ENCODE results near the gene SDK1.
"Not testable (repeated sequence)": the region's sequence is repeated elsewhere in the genome, so short reads cannot be mapped to it uniquely, and the experiment has no call there.

Gene SDK1

DNA sequence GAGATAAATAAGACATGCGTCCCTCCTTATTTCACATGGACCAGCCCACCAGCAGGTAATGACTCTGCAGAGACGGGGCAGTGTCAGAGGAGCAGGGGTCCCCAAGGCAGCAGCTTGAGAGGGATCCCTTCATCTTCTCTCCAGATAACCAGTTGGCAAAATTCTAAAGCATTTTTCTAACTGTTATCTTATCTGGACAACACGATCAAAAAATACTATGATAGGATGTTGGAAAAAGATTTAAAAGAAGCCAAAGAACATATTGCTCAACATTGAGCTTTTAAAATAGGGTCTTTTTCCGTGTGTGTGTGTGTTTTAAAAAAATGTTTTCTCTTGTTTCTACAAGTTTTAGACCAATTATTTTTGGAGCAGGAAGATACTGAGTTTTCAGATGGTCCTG, 641.2 kb downstream of the SDK1 start:
- DNase-seq, result no peak

DNA sequence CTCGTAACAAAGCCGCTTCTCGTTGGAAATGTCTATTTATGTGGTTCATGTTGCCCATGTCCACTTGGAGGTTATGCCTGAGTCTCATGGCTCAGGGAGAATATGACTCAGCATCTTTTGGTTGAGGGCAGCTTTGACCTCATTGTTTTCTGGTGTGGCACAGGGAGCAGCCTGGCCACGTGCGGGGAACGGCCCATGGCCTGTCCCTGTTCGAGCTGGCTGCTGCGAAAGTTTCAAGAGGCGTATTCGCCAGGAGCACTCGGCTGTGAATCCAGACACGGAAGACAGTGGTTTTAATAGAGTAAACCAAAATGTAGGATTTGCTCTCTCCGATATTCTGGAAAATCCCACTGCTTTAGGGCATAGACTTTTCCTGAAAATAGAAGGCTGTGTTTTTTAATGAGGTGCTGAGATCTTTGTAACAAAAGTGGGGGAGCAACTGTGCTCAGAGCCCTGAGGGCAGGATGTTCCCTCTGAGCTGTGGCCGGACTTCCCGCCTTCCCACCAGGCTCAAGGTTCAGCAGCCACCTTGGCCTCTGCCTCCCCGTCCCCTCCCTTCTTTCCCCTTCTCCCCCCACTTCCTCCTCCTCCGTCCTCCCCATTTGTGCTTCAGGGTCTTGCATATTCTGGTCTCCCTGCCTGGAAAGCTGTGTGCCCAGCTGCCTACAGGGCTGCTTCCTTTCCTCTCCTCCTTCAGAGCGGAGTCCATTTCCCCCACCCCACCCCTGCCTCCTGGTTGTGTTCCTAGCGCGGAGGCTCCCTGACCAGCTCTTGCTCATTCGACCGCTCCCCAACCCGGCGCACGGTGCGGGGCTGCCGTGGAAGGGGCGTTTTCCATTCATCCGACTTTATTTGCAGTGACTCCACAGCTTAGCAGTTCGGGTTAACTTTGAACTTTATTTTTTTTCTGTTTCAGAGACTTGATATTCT, 642.0 kb downstream of the SDK1 start:
- no peak for DNase-seq

DNA sequence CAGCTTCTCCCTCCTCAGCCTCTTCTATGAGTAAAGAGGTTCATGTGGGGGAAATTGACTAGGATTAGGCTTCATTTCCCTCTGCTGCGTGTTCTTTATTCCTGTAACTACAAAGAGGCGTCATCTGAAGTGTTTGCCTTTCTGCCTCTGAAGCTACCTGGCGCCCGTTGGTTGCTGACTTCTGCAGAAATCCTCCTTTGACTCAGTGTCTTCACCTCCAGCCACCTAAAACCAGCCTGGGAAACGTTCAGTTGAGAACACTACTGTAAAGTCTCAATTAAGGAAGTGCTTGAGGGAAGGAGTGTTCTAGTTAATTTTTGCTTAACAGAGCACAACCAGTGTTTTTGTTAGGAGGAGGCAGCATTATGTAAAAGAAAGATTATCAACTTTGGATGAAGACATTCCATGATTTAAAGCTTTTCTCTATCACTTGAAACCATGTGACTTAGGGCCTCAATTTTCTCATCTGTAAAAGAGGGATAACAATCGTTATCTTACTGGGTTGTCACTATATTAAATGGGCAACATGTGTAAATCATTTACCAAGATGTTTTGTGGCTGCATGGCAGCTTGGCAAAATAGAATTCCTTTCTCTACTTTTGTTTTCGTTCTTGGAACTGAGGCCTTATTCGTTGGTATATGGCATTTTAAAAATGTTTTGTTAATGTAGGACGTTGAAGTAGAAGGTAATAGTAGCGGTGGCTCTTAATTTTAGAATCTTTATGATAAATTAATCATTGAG, 642.9 kb downstream of the SDK1 start:
- no peak for DNase-seq

DNA sequence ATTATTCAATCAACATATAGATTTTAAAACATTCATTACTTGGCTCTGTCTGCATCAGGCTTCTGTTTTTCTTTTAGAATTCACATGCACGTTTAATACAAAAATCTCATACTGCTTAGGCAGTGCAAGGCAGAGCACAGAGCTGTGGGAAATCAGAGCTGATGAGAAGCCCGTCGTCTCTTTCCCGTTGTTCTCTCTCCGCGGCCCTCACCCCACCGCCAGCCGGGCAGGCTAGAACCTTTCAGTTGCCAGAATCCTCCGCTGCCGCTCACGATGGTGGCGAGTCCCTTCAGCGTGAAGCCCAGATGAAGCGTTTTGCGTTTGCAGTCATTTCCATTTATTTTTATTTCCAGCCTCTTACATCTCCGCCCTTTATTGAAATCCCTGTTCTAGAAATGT, 648.2 kb downstream of the SDK1 start:
- no peak for DNase-seq

DNA sequence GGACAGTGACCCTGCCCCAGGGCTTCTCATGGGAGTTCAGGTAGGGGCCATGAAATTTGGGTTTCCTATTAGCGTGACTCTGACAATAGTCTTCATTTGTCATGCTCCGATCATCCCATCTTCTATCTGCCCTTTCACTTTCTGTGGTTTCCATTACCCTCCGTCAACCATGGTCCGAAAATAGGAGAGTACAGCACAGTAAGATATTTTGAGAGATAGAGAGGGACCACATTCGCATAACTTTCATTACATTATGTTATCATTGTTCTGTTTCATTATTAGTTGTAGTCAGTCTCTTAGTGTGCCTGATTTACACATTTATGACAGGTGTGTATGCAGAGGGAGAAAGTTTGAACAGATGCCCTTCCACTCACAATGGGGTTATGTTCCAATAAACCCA, 649.2 kb downstream of the SDK1 start:
- DNase-seq, result no peak

DNA sequence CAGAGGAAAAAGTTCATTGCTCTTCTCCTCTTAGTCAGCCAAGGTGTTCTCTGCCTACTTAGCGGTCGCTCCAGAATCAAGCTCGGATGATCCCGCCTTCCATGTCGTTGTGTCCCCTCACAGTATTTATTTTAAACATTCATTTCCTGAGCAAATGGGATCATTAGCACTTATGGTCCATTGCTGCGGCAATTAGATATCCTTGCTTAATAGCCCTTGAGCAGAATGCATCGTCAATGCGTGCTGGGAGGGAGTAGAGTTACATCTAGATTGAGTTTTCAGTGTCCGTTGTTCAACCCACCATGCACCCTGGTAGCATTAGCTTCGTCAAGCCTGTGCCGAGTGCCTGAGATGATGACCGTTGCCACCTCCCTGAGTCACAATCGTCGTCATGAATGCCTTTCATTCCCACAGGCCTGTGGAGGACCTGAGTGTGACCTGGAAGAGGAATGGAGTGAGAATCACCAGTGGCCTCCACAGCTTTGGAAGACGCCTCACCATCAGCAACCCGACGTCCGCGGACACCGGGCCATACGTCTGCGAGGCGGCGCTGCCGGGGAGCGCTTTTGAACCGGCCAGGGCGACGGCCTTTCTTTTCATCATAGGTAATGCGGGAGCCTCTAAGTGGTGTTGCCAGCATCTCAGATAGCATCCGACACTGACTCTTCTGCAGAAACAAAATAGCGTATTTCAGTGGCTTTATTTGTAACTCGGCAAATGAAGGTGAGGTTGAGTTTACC, 650.4 kb downstream of the SDK1 start:
- no peak for DNase-seq

DNA sequence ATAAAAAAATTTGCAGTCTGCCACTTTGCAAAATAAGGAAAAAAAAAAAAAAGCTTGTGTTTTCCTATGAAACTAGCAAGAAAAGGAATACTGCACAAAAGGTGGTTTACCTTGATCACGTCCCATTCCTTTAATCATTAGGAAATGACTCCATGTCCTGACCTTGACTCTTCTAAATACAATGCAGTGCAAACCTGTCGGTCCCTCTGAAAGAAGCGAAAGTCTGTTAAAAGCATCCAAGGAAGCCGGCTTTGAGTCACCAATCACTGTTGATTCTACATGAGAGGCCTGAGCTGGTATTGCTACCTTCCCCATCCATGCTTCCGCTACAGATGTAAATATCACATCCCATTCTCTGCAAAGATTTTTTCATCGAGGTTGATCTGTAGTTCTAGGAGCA, 652.1 kb downstream of the SDK1 start:
- no peak for DNase-seq

DNA sequence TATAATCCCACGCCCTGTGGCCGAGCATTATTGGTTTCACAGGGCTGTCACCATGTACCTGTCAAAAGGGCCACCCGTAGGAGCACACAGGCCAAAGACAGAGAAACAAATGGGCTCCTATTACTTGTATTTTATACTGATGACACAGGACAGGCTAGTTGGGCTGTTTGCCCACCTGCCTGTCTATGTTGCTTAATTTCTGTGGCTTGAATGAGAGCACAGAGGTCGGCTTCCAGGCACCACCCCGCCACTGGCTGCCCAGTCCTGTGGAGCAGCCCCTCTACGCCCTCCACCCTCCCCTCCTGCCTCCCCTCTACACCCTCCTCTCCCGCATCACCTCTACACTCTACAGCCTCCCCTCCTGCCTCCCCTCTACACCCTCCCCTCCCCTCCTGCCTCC, 652.9 kb downstream of the SDK1 start:
- DNase-seq, result no peak

DNA sequence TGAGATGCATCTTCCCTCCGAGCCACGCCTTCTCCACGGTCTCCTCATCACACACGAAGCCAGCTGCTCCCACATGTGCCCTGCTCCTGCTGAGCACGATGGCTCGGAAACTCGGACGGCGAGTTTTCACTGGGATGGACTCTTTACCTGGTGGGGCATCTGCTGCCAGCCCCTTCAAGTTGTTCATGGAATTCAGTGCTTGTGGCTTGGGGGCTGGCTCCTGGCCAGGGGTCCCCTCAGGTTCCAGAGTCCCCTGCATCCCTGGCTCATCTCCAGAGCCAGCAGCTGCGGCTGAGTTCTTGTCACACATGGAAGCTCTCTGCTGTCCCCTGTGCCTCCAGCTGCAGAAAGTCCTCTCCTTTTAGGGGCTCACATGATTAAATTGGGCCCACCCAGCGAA, 654.0 kb downstream of the SDK1 start:
- no peak for DNase-seq

DNA sequence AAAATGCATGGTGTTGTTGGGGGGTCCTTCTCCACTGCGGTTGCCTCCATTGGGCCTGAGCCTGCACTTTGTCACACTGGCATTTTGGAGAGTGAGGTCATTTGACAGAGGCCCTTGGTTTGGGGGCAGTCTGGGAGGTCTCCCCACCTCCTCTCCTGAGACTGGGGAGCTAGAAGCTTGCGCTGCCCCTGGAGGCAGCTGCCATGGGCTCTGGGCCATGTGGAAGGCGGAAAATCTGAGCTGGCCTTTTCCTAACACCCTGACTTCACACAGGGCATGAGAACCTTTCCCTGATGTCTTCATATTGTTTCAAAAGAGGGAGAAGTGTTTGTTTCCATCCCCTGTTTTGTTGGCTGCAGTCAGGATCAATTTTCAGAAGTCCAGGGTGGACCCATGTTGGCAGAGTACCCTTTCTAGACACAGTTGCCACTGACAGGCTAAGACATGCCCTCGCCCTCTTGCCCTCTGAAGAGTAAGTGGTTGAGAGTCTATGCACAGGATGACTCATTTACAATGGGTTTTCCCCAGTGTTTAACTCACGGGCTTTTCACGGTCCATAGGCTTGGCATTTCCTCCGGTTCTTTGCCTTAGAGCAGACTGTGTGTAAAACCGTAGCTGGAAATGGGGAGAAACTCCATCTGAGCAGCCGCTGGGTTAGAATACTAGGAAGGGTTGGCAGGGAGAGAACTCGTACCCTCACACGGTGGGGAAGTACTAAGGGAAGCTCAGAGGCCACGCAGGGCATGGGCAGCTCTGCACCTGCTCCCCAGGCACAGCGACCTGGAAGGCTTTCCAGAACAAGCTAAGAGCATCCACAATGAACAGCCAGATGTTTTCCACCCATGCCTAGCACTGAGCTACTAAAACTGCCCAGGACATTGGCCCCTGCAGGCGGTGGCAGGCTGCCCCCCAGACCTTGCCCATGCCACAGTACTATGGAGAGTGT, 655.0 kb downstream of the SDK1 start:
- no peak for DNase-seq

DNA sequence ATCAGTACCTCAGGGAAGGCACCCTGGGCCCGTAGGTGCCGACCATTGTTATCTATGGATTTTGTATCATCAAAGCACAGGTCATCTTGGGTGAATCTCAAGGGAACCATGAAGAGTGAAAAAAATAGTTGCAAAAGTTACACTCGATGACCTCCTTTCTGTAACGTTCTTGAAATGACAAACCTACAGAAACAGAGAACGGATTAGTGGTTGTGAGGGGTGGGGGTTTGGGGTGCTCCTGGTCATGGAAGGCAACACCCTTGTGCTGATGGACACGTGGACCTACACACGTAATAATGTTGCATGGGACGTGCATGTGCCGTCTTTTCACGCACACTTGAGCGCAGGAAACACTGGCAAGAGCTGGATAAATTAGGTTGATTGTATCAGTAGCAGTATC, 655.9 kb downstream of the SDK1 start:
- DNase-seq, result no peak

DNA sequence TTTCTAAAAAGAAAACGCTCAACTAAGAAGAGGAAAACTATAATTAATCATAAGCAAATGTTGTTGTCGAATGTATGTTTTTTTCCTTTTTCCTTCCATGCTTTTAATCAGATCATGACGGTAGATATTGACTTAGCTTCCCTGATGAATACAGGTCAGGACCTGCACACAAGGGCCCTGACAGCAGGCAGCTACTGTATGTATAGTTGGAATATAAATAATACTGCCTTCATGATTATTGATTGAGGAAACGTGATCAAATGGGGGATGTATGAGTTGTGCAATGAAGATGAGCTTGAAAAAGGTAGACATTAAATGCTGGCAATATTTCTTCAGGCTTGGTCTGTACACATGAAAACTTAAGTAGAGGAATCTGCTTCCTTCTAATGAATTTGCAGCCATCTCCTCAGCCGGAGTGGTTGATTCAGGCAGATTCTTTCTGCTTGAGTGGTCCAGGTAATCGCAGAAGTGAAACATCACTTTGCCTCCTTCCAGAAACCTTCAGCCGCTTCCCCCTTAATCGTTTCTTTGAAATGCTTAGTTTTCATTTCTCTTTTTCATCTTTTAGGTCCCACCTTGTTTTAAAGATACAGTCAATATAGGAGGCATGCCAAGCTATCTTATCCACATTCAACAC, 656.5 kb downstream of the SDK1 start:
- DNase-seq, result no peak

DNA sequence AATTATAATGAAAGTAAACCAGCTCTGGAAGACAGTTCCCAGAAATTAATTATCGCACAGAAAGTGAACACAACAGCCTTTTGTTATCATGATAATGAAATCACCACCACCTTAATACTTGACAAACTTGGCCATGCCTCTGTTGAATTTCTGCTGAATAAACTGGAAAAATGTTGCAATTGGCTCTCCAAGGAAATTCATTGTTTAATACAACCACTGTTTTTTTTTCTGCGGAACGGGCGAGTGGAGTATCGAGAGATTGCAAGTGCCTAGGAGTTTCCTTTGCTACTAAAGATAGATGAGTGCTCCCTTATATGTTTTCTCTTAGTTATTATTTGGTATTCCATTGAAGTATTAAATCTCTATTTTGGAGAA, 657.0 kb downstream of the SDK1 start:
- no peak for DNase-seq

DNA sequence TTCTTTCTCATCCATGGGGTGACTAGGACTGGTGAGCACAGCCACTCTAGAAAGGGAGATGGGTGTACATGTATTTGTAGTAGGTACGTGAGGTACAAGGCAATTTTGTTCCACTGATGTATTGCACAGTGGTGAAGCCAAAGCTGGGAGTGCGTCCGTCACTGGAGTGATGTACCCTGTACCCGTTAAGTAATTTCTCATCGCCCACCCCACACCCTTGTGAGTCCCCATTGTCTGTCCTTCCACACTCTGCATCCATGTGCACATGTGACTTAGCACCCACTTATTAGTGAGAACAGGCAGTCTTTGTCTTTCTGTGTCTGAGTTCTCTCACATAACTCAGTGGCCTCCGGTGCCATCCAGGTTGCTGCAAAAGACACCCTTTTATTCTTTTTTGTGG, 658.3 kb downstream of the SDK1 start:
- no peak for DNase-seq

DNA sequence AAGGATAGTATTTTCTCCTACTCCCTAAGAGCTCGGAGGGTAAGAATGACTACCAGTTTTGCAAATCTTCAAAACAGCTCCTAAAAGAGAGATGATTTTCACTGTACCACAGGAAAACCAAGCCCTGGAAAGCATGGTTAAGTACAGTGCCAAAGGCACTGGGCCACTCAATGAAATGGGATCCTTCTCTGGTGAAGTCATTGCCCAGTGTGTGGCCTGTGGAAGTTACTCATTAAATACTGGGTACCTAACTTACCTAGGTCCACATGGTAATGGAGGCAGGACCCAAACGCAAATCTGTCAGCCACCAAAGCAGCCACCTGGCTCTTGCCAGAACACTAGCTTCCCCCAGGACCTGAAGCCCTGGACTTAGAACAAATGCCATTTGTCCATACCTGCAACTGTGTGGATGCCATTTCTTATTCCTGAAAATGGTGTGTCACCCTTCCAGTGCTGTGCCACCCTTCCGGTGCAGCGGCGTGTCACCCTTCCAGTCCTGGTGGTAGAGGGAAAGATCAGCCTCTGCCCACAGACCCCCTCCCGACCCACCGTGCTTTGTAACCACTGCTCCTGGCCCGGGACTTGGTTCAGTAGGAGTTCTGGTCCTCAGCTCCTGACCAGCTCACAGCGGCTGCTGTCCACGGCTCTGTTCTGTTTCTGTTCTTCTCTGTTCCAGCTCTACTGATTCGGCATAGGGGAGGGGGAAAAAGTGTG, 659.2 kb downstream of the SDK1 start:
- no peak for DNase-seq

DNA sequence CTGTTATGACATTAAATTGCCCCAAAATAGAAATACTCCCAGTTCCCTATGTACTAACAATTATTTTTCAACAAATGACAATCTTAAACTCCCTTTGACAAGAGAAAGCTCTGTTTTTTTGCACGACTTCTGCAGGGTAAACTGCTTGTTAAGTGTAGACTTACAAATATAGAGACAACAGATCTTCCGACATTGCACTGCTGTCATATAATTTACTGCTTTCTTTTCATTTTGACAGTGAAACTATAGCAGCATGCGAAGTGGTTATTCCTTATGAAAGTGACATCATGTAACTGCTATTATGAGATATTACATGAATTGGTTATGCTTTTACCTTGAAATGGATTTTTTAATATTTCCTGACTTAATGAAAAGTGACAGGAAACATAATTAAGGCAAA, 659.9 kb downstream of the SDK1 start:
- no peak for DNase-seq

DNA sequence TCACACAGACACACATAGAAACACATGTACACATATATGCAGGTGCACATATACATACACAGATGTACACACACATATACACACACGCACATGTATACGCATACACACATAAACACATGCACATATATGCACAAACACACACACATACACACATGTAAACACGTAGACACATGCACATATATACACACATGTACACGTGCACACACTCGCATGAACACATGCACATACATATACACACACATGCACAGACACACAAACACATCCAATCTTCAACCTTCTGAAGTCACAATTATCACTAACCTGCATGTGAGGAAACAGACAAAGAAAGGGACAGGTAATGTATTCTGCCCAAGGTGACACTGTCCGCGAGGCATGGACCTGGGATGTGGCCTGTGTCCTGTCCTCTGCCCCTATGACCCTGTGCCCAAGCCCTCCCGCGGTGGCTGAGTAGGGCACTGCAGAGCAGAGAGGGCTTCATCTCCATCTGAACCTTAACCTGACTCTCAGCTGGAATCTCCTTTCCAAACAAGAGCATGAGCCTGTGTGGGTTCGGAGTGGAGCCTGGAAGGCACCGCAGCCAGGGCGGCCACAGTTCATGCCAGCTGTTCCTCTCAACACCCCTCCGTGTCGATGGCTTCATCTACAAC, 660.9 kb downstream of the SDK1 start:
- DNase-seq, result no peak

DNA sequence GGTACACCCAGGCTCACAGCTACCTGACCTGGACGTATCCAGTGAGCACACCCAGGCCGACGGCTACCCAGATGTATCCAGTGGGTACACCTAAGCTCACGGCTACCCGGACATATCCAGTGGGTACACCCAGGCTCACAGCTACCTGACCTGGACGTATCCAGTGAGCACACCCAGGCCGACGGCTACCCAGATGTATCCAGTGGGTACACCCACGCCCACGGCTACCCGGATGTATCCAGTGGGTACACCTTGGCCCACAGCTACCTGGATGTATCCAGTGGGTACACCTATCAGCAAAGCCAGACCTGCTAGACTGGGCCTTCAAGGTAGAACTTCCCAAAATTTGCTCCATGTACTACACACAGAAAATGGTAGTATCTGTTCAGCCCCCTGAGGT, 662.7 kb downstream of the SDK1 start:
- not testable (repeated sequence) for DNase-seq

DNA sequence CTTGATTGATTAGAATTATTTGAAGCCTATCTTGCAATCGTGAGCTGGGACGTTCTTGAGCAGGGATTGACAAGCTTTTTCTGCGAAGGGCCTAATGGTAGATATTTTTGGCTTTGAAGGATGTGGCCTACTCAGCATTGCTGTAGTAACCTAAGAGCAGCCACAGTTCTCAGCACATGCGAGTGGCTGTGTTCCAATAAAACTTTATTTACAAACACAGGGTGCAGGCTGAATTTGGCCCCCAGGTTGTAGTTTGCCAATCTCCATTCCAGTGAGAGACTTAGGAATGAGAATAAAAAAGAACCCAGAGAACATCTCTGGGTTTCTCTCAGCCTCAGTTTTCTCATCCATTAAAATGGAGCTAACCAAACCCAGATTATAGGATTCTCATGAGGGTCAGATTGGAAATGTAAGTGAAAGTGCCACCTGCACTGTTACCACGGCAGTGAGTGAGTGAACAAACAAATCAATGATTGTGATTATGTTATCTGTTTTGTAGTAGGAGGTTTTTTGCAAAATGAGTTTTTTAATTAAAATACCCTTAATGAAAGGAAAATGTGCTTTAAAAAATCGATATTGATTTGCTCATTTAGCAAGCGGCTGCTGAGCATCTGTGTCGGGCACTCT, 664.0 kb downstream of the SDK1 start:
- no peak for DNase-seq

DNA sequence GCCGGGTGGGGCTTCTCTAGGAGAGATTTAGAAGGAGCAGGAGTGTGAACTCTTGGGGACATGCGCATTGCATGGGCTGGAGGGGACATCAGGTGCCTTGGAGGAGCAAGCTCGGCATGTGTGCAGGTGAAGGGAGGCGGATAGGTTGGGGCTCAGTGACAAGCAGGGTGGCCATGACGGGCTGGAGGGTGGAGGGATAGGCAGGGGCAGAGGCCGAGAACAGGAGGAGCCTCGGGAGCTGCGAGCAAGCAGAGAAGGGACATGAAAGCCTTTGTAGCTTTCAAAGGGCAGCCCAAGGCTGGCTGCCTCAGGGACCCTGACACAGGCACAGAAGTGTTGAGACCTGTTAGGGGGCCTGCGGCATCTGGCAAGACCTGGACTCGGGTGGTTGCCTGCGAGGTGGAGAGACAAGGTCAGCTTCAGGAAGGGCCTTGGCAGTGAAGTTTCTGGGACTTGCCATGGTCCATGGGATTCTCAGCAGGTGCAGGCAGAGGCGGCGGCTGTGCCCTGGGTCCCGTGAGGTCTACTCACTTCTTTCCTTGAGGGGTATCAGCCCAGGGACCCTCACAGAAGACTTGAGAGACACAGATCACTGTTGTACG, 664.8 kb downstream of the SDK1 start:
- no peak for DNase-seq

All from CD4-positive, alpha-beta T cell treated with Interleukin-4 for 1 hour (primary cell).